HG03025 (cell line): ENCODE data around the gene PYGB.
"Not testable (repeated sequence)": the region's sequence is repeated elsewhere in the genome, so short reads cannot be mapped to it uniquely, and the experiment has no call there.

Experiments used
- ATAC-seq: cut with Tn5 transposase; IDR thresholded peaks from one replicate; pipeline ENCODE4 v1.9.1; 2021; ENCODE audit warnings: mild to moderate bottlenecking, moderate library complexity; ENCODE audit not compliant: unreplicated experiment, low FRiP score

PYGB gene

DNA sequence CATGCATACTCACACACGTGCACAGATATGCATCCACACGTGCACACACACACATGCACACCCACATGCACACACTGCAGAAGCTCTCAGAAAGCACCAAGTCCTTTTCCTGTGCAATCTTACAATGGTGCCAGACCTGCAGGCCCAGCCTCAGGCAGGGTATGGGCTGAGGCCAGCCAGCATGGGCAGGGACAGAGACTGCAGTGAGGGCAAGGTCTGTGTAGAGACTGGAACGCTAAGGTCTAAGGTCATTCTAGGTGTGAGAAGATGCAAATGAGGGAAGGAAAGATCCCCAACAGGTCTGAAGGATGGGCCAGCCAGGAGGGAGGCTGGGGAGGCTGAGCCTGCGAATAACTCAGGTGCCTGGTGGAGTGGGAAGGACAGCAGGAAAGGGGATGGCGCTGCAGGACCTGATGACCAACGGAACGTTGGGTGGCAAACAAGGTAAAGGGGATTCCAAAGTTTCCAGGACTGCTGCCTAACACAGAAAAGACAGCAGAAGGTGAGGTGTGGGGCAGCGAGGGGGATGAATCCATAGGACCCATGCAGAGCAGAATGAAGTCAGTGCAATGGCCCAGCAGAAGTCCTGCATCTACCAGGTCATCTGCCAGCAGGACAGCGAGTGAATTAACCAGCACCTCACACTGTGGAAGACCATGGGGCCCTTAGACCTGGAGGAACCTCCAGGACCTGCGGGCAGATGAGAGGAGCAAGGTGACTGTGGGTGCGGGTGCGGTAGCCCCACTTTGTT, 75.8 kb downstream of the PYGB start:
- no peak for ATAC-seq

DNA sequence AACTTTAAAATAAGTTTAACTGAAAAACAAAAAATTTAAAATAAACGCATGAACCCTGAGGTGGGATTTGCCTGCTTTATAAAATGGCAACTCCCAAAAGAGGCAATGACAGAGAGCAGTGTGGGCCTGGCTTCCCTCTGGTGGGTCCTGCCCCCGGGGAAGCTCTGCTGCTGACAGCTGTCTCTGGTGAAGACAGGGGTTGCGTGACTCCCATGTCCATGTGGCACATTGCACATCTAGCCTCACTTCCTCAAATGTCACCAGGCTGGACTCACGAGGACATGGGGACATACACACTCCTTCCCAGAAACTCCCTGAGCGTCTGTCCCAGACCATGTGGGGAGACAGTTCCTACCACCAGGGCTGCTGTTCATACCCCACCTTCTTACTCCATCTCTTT, 76.5 kb downstream of the PYGB start:
- ATAC-seq: no peak

DNA sequence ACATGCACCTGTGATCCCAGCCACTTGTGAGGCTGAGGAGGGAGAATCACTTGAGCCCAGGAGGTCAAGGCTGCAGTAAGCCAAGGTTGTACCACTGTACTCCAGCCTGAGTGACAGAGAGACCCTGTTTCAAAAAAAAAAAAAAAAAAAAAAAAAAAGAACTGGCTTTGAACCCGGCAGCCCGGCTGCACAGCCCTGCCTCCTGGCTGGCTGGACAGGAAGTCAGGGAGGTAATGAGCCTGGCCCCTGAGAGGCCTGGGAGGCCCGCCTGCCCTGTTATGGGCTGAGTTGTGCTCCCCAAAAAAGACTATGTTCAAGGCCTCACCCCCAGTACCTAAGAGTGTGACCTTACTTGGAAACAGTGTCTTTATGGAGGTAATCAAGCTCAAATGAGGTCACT, 77.2 kb downstream of the PYGB start:
- no peak for ATAC-seq

DNA sequence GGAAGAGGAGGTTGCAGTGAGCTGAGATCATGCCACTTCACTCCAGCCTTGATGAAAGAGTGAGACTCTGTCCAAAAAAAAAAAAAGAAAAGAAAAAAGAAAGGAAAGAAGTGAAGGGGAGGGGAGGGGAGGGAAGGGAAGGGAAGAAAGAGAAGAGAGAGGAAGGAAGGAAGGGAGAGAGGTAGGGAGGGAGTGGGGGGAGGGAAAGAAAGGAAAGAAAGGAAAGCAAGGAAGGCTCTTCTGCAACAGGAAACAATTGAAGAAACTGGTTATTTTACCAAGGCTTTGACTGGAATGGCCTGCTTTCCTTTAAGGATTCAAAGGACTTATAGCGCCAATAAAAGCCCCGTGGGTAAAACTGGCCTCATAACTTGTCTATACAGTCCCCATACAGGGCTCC, 78.1 kb downstream of the PYGB start:
- ATAC-seq: no peak

DNA sequence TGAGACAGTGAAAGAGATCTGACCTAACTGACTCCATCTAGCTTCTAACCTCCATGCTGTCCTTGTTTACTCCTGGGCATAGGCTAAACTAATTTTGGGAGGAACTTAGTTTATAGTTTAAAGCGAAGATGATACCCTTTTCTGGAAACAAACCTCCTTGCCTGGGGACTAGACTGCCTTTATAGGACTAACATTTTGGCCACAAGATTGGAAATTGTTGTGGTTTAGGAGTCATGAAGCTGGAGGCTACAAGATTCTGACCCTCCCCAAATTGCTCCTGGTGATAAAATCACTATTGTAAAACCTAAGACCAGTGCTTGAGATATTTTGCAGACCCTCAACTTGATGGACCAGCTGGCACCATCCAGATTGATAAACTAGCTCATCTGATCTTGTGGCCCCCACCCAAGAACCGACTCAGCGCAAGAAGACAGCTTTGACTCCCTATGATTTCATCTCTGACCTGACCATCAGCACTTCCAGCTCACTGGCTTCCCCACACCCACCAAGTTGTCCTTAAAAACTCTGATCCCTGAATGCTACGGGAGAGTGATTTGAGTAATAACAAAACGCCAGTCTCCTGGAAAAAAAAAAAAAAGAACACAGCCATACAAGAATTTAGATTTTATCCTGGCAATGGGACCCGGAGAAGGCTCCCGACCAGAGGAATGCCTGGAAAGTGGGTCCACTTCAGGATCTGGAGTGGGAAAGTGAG, 79.8 kb downstream of the PYGB start:
- ATAC-seq: no peak

DNA sequence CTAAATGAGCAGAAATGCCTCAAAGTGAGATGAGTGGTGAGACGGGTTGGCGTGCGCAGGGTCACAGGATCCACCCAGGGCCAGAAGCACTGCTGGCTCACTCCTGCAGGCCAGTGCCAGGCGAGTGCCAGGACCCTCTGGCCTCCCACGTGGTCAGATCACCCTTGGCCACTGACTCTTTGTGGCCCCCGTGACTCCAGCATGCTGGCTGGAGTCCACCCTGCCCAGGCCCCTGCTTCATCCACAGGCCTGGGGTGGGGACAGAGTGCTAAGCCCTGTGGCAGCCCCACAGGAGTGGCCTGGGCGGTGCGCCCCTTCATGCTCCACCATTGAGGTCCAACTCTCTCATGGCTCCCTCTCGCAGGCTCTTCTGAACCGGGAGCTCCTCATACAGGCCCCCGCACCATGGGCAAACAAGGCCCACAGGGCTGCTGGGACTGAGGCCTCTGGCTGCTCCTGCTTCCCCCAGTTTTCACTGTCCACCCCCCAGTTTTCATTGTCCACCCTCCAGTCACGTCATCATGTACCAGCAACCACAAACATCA, 81.1 kb downstream of the PYGB start:
- ATAC-seq: no peak

DNA sequence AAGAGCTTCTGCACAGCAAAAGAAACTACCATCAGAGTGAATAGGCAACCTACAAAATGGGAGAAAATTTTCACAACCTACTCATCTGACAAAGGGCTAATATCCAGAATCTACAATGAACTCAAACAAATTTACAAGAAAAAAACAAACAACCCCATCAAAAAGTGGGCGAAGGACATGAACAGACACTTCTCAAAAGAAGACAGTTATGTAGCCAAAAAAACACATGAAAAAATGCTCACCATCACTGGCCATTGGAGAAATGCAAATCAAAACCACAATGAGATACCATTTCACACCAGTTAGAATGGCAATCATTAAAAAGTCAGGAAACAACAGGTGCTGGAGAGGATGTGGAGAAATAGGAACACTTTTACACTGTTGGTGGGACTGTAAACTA, 87.1 kb downstream of the PYGB start:
- ATAC-seq: not testable (repeated sequence)

DNA sequence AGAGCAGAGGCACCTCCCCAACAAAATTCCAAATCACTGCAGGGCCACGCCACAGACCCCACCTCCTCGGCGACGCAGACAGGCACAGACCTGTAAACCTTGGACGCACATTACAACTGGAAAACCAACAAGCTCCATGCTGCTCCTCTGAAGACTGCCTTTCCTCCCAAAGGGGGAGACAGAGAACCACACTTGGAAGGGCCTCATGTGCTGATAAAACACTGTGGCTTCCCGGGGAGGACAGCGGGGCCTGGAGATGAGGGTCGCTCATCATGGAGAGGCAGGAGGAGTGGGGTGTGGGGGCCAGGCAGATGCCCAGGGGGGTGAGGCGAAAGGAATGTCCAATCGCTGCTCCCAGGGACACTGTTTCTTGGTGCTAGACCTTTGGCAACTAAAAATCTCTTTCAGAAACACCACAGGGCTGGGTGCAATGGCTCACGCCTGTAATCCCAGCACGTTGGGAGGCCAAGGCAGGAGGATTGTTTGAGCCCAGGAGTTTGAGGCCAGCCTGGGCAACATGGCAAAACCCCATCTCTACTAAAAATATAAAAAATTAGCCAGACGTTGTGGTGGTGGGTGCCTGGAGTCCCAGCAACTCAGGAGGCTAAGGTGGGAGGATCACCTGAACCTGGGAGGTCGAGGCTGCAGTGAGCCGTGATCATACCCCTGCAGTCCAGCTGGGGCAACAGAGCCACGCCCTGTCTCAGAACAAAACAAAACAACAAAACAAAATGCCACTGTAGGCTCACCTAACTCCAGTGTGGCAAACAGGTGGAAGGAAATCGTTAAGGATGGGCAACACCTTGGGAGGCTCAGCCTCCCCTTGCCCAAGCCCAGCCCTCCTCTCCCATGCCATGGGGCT, 88.9 kb downstream of the PYGB start:
- no peak for ATAC-seq

DNA sequence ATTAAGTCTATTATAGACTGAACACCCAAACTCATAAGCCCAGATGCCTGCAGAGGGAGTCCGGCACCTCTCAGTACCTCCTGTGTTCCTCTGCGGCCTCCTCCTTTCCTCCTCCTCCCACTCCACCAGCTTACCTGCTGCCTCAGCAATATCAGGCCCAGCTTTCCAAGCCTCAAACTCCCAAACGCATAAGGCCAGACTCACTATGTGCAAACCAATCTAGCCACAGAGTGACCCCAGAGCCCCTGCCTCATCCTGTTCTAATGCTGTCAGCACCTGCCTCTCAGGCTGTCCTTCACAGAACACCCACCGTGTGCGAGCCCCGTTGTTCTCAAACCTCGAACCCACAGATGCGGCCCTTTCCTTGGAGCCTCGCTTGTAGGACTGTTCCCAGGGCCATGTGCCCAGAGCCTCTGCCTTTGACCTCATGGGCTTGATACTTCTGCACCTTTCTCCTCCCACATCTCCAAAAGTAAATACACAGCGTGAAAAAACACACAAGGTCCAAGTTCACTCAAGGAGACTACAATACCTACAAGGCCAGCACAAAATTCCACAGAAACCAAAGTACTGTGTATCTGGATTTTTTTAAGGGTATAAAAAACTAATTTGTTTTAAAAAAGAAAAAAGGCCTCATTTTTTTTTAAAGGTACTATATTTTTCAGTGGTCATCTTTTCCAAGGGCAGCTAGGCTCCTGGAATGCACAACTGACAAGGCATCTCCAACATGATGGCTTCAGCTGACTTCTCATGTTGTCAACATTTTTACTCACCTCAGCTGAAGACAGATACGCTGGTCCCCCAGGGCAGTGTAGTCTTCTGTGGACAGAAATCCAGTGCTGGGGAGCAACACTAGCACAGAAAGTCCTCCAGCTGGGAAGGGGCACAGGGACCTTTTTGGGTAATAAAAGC, 90.5 kb downstream of the PYGB start:
- ATAC-seq: no peak

DNA sequence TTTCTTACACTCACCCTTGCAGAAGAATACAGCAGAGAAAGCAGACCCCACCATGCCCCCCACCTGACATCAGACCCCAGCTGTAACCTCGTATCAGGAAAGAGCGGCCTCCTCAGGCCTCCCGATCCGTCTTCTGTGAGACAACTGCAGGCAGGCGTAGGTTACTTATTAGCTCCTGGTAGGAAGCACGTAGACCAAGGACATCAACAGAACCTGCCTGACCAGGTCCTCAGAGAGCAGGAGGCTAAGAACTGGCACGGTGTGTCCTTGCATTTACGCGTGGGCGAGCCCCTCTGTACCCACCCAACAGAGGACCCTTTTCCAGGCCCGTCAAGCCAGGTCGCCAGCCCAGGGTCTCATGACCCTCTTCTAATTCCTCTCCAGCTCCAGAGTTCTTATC, 91.7 kb downstream of the PYGB start:
- no peak for ATAC-seq

DNA sequence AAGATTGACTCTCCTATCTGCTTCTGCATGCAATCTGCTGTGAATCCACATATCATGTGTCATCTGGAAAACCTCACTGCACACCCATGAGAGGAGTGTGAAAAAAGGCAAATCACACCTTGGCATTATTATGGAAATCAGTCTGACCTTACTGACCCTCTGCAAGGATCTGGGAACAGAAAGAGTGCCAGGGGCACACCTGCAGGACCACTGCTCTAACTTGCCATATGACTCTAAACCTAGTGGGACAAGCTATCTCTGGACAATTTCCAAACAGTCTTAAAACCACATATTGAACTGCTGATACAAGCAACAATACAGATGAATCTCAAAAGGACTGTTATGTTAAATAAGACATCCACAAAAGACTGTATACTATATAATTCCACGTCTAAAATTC, 92.5 kb downstream of the PYGB start:
- no peak for ATAC-seq

DNA sequence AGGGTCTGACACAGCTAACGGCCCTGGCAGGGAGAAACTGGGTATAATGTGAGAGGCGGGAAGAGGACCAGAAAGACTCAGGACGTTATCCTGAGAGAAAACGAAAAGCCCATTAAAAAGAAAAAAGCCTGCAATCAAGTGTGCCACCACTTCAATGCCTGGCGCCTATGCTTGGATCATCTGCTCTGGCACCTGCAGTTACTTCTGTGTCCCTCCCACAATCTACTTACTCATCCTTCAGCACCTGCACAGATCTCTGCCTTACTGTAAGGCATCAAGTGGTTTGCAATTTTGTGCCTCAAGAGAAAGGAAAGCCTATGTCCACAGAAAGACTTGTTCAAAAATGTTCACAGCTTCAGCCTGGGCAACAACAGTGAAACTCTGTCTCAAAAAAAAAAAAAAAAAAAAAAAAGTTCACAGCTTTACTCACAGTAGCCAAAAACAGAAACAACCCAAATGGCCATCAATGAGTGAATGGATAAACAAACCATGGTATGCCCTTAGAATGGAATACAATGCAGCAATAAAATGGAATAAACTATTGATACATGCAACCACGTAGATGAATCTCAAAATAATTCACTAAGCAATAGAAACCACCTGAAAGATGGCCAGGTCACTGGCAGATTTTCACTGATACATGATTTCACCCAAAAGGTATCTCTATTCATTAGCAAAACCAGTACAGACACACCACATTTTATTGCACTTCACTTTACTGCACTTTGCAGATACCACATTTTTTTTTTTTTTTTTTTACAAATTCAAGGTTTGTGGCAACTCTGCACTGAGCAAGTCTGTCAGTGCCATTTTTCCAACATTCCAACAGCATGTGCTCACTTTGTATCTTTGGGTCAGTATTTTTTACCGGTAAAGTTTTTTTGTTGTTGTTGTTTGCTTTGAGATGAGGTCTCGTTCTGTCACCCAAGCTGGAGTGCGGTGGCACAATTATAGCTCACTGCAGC, 94.1 kb downstream of the PYGB start:
- ATAC-seq: no peak

DNA sequence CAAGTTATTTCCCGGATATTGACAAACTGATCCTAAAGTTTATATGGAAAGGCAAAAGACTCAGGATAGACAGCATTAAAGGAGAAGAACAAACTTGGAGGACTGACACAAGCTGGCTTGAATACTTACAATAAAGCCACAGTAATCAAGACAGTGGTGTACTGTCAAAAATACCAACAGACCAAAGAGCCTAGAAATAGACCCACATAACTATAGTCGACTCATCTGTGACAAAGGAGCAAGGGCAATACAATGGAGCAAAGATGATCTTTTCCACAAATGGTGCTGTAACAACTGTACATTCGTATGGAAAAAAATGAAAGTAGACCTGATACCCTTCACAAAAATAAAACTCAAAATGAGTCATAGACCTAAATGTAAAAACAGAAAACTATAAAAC, 96.7 kb downstream of the PYGB start:
- no peak for ATAC-seq

DNA sequence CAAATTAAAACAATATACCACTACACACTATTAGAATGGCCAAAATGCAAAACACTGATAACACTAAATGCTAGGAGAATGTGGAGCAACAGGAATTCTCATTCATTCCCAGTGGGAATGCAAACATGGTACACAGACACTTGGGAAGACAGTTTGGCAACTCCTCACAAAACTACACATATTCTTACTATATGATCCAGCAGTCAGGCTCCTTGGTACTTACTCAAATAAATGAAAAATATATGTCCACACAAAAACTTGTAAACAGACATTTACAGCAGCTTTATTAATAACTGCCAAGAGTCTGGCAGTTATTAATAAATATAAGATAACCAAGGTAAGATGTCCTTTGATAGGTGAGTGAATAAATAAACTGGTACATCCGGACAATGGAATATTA, 97.8 kb downstream of the PYGB start:
- ATAC-seq: no peak

DNA sequence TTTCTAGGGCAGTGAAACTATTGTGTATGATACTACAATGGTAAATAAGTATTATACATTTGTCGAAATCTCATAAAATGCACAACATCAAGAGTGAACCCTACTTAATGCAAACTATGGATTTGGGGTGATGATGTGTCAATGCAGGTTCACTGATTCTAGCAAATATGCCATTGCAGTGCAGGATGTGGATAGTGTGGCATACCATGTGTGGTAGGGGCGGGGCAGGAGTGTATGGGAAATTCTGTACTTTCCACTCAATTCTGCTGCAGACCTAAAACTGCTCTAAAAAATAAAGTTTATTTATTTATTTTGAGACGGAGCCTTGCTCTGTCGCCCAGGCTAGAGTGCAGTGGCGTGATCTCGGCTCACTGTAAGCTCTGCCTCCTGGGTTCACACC, 98.5 kb downstream of the PYGB start:
- ATAC-seq: no peak
